ENCODE data around the gene ITGB7.

GRCh38 chr12:53235164-53235563, 28.1 kb upstream of the ITGB7 start:
- no peak for TF ChIP-seq YY1 (IDR thresholded peaks at IDR 0.05; ENCODE audit: low read depth)
- TF ChIP-seq TAF1 (IDR thresholded peaks at IDR 0.05; ENCODE audit: low read depth): no peak
- no peak for TF ChIP-seq TCF12 (IDR thresholded peaks at IDR 0.05; ENCODE audit: low read depth)
- TF ChIP-seq EGR1 (IDR thresholded peaks at IDR 0.05): no peak
- no peak for TF ChIP-seq FOXM1 (IDR thresholded peaks at IDR 0.05; ENCODE audit: borderline replicate concordance, low read depth)
- TF ChIP-seq TEAD4 (IDR thresholded peaks at IDR 0.05): no peak
- TF ChIP-seq EP300 (IDR thresholded peaks at IDR 0.05; ENCODE audit: borderline replicate concordance): no peak
- TF ChIP-seq REST (IDR thresholded peaks at IDR 0.05; ENCODE audit: low read depth): no peak
